ENCODE data around the gene TUBB2A.
"Not testable (repeated sequence)": the region's sequence is repeated elsewhere in the genome, so short reads cannot be mapped to it uniquely, and the experiment has no call there.

The TUBB2A gene

GRCh38 chr6:3179945-3180344 lies 22.6 kb upstream of the TUBB2A start:
- not testable (repeated sequence) for FAIRE-seq

GRCh38 chr6:3178666-3179065 lies 21.3 kb upstream of the TUBB2A start:
- not testable (repeated sequence) for FAIRE-seq

GRCh38 chr6:3176562-3177355 lies 19.4 kb upstream of the TUBB2A start:
- no peak for FAIRE-seq

- FAIRE-seq, result no peak
These were observed 18.5 kb upstream of the TUBB2A start for GRCh38 chr6:3175715-3176402.

GRCh38 chr6:3173636-3174089 lies 16.3 kb upstream of the TUBB2A start:
- FAIRE-seq, result not testable (repeated sequence)

GRCh38 chr6:3172789-3173188 lies 15.4 kb upstream of the TUBB2A start:
- FAIRE-seq, result not testable (repeated sequence)

- FAIRE-seq, result not testable (repeated sequence)
These were observed 14.2 kb upstream of the TUBB2A start for GRCh38 chr6:3171313-3172175.

GRCh38 chr6:3170676-3171075 lies 13.3 kb upstream of the TUBB2A start:
- FAIRE-seq, result not testable (repeated sequence)

- FAIRE-seq, result not testable (repeated sequence)
These were observed 10.7 kb upstream of the TUBB2A start for GRCh38 chr6:3168046-3168445.

GRCh38 chr6:3166535-3167225 lies 9.3 kb upstream of the TUBB2A start:
- not testable (repeated sequence) for FAIRE-seq

- FAIRE-seq, result no peak
These were observed 8.5 kb upstream of the TUBB2A start for GRCh38 chr6:3165631-3166534.

GRCh38 chr6:3164388-3164787 lies 7.0 kb upstream of the TUBB2A start:
- FAIRE-seq, result no peak

- FAIRE-seq, result no peak
These were observed 5.9 kb upstream of the TUBB2A start for GRCh38 chr6:3163248-3163594.

GRCh38 chr6:3162565-3163247 lies 5.4 kb upstream of the TUBB2A start:
- no peak for FAIRE-seq

GRCh38 chr6:3162067-3162497 lies 4.7 kb upstream of the TUBB2A start:
- FAIRE-seq, result no peak

- no peak for FAIRE-seq
These were observed 2.7 kb upstream of the TUBB2A start for GRCh38 chr6:3159805-3160781.

GRCh38 chr6:3156184-3157130 lies 887 bp downstream of the TUBB2A start:
- FAIRE-seq, result not testable (repeated sequence)

GRCh38 chr6:3155416-3155815 lies 1.9 kb downstream of the TUBB2A start:
- not testable (repeated sequence) for FAIRE-seq

Data from G401.6 (cell line).